Nephron (organoid): ENCODE results near the gene SLC7A6.

Experiments used
- H3K27ac Mint-ChIP-seq, 3 experiments: 2 replicates each; pipeline ENCODE4 v1.8.0; 2020; ENCODE audit warnings: mixed read lengths in 3 of 3, mild to moderate bottlenecking in 2 of 3, moderate library complexity in 1 of 3
- H3K27me3 Mint-ChIP-seq: 2 replicates; pipeline ENCODE4 v1.8.0; 2021; ENCODE audit warnings: low read depth, mild to moderate bottlenecking, moderate library complexity, mixed read lengths
- H3K36me3 Mint-ChIP-seq: 2 replicates; pipeline ENCODE4 v1.8.0; 2020; ENCODE audit warnings: low read depth, mixed read lengths
- H3K4me1 Mint-ChIP-seq: 2 replicates; pipeline ENCODE4 v1.8.0; 2020; ENCODE audit warnings: mixed read lengths
- H3K4me3 Mint-ChIP-seq, 3 experiments: 2 replicates each; pipeline ENCODE4 v1.8.0; 2020; ENCODE audit warnings: mild to moderate bottlenecking in 3 of 3, mixed read lengths in 3 of 3, moderate library complexity in 2 of 3
- H3K9me3 Mint-ChIP-seq: 2 replicates; pipeline ENCODE4 v1.8.0; 2020; ENCODE audit warnings: mixed read lengths
- CTCF ChIP-seq, 3 experiments: fragments of 200-600 bp; sonication (generic); IDR thresholded peaks; one replicate each; pipeline ENCODE4 v1.5.0; 2021; ENCODE audit warnings: antibody characterized with exemption in 3 of 3; ENCODE audit not compliant: unreplicated experiment in 3 of 3

Gene SLC7A6

GRCh38 chr16:68292425-68292824 lies 28.1 kb downstream of the SLC7A6 start:
- H3K4me1 Mint-ChIP-seq = peaks cover 5% of the 10 kb centered on the region

DNA sequence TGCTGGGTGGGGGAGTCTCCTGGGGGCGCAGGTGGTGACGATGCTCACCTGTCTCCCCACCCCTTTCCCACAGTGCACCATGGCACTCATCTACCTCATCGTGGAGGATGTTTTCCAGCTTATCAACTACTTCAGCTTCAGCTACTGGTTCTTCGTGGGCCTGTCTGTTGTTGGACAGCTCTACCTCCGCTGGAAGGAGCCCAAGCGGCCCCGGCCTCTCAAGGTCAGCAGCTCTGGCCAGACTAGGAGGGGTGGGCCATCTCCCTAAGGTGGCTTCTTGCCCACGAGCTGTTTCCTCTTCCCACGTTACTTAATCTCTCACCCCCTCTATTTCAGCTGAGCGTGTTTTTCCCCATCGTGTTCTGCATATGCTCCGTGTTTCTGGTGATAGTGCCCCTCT lies 32.0 kb downstream of the SLC7A6 start:
- Mint-ChIP-seq H3K9me3 (no peaks in the 10 kb centered on the region), H3K4me1 (peaks cover 34% of the 10 kb centered on the region), H3K27me3 (peaks cover 3% of the 10 kb centered on the region), H3K36me3 (peaks cover 52% of the 10 kb centered on the region), H3K4me3 (no peak overlapping the region), H3K27ac (no peak overlapping the region)
- no peak for TF ChIP-seq CTCF (IDR thresholded peaks at IDR 0.05; ENCODE audit: unreplicated experiment in 3 of 3)

More at GRCh38 chr16:68292425-68292824, 28.1 kb downstream of the SLC7A6 start:
- peaks cover 3% of the 10 kb centered on the region for H3K27me3 Mint-ChIP-seq
- no peak overlapping the region for H3K27ac Mint-ChIP-seq
- TF ChIP-seq CTCF (IDR thresholded peaks at IDR 0.05; ENCODE audit: unreplicated experiment in 3 of 3) = no peak
- no peaks in the 10 kb centered on the region for H3K9me3 Mint-ChIP-seq
- no peak overlapping the region for H3K4me3 Mint-ChIP-seq
- peaks cover 47% of the 10 kb centered on the region for H3K36me3 Mint-ChIP-seq

GRCh38 chr16:68296693-68297092 lies 32.4 kb downstream of the SLC7A6 start:
- H3K4me1 Mint-ChIP-seq = peaks cover 34% of the 10 kb centered on the region
- peaks cover 3% of the 10 kb centered on the region for H3K27me3 Mint-ChIP-seq
- TF ChIP-seq CTCF (IDR thresholded peaks at IDR 0.05; ENCODE audit: unreplicated experiment in 3 of 3) = no peak
- no peak overlapping the region for H3K27ac Mint-ChIP-seq
- no peaks in the 10 kb centered on the region for H3K9me3 Mint-ChIP-seq
- H3K4me3 Mint-ChIP-seq = no peak overlapping the region
- H3K36me3 Mint-ChIP-seq = peaks cover 52% of the 10 kb centered on the region

- Mint-ChIP-seq H3K4me3 (no peak overlapping the region), H3K9me3 (no peaks in the 10 kb centered on the region), H3K27ac (peak overlapping the region in 1 of 3 experiments; percentile 81), H3K27me3 (peaks cover 3% of the 10 kb centered on the region), H3K4me1 (peaks cover 34% of the 10 kb centered on the region), H3K36me3 (peaks cover 55% of the 10 kb centered on the region)
- TF ChIP-seq CTCF (IDR thresholded peaks at IDR 0.05; ENCODE audit: unreplicated experiment in 3 of 3) = no peak
These were observed 33.6 kb downstream of the SLC7A6 start for GRCh38 chr16:68297908-68298307.

- Mint-ChIP-seq H3K4me1 (peaks cover 34% of the 10 kb centered on the region), H3K4me3 (no peak overlapping the region), H3K27me3 (peaks cover 3% of the 10 kb centered on the region), H3K27ac (peak overlapping the region in 2 of 3 experiments; percentile 48 to 81), H3K36me3 (peaks cover 55% of the 10 kb centered on the region), H3K9me3 (no peaks in the 10 kb centered on the region)
- TF ChIP-seq CTCF (IDR thresholded peaks at IDR 0.05; ENCODE audit: unreplicated experiment in 3 of 3) = no peak
These were observed 34.0 kb downstream of the SLC7A6 start for GRCh38 chr16:68298312-68298711.

DNA sequence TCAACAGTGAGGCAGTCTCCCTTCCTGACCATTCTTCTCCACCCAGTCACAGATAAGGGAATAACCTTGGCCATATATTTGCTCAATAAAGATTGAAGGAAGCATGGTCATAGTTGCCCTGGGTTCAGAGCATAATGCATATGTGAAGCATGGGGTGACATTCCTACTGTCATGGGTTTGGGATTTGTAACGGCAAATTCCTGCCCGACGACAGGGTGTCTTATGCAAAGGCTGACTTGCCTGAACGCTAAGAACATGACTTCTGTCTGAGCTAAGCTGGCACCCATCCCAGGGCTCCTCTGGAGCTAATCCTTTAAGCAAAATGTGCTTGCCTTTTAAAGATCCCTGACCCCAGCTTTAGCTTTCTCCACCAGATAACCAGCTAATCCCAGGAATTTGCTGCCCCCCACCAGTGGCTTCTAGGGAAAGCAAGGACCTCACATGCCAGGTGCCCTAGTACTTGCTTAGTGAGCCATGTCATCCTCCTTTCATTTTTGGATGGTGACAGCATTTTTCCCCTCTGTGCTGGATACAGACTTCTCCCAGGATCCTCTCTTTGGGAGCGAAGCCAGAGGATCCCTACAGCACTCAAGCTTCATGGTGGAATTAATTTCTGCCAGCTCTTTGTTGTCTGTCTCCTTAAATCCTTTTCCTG lies 34.7 kb downstream of the SLC7A6 start:
- H3K27ac Mint-ChIP-seq = peak overlapping the region in 2 of 3 experiments; percentile 81
- H3K27me3 Mint-ChIP-seq = peaks cover 3% of the 10 kb centered on the region
- H3K4me1 Mint-ChIP-seq = peaks cover 34% of the 10 kb centered on the region
- H3K9me3 Mint-ChIP-seq = no peaks in the 10 kb centered on the region
- no peak overlapping the region for H3K4me3 Mint-ChIP-seq
- H3K36me3 Mint-ChIP-seq = peaks cover 58% of the 10 kb centered on the region
- TF ChIP-seq CTCF (IDR thresholded peaks at IDR 0.05; ENCODE audit: unreplicated experiment in 3 of 3) = no peak
